Sigmoid colon (tissue), 7 donors: ENCODE results near the gene SIM1. TPM values are rescaled to one million over a fixed set of nuclear protein-coding genes. Genes with fewer than 3 reads are reported as not detected.
A peak's percentile ranks its signal among the peaks of the same experiment; 100 is the strongest.

Experiments
- DNase-seq: peaks from one replicate; pipeline ENCODE4 v3.0.0-alpha.2; 2019
- H3K27ac ChIP-seq, 4 donors: fragments of 200-600 bp; sonication (generic); one replicate each; pipeline ENCODE4 v1.5.1; 2016 to 2019; ENCODE audit warnings: mild to moderate bottlenecking in 1 of 4
- H3K27me3 ChIP-seq, 3 donors: fragments of 200-600 bp; sonication (generic); one replicate each; pipeline ENCODE4 v1.5.1; 2019; ENCODE audit warnings: mild to moderate bottlenecking in 1 of 3
- H3K36me3 ChIP-seq, 4 donors: fragments of 200-600 bp; sonication (generic); one replicate each; pipeline ENCODE4 v1.5.1; 2016 to 2019
- H3K4me1 ChIP-seq, 4 donors: fragments of 200-600 bp; sonication (generic); one replicate each; pipeline ENCODE4 v1.5.1; 2017 to 2019
- H3K4me3 ChIP-seq, 4 donors: fragments of 200-600 bp; sonication (generic); one replicate each; pipeline ENCODE4 v1.5.1; 2017 to 2019; ENCODE audit warnings: mild to moderate bottlenecking in 2 of 4, moderate library complexity in 1 of 4
- H3K9me3 ChIP-seq, 4 donors: fragments of 200-600 bp in 3 of 4; sonication (generic) in 3 of 4; one replicate each; pipeline versions ENCODE4 v1.5.1 to v1.6.1; 2013 to 2019
- CTCF ChIP-seq, 4 experiments: fragments of 450-650 bp in 3 of 4; fragments of 200-600 bp in 1 of 4; IDR thresholded peaks; one replicate each; pipeline ENCODE4 v1.5.1; 2016 to 2019; ENCODE audit warnings: antibody characterized with exemption in 4 of 4, mild to moderate bottlenecking in 3 of 4, moderate library complexity in 2 of 4
- EP300 ChIP-seq, 4 donors: sonication (generic); formaldehyde crosslinking; IDR thresholded peaks; one replicate each; pipeline ENCODE4 v1.6.1; 2017; ENCODE audit warnings: antibody characterized with exemption in 4 of 4
- POLR2A ChIP-seq, 2 donors: fragments of 450-650 bp; IDR thresholded peaks; one replicate each; pipeline ENCODE4 v1.6.1; 2016; ENCODE audit warnings: antibody characterized with exemption in 2 of 2, mild to moderate bottlenecking in 2 of 2, moderate library complexity in 2 of 2
- POLR2AphosphoS5 ChIP-seq, 4 donors: sonication (generic); formaldehyde crosslinking; IDR thresholded peaks; one replicate each; pipeline ENCODE4 v1.6.1; 2017; ENCODE audit warnings: antibody characterized with exemption in 4 of 4
- WGBS, 2 donors: extraction: QIAGEN DNeasy Blood & Tissue Kit; methylation state at CpG; one replicate each; pipeline ENCODE4 v1.1.7; 2013; 5-methylcytosine and 5-hydroxymethylcytosine counted together
- intact Hi-C: fragments of 100-400 bp; cut with DNase I; formaldehyde crosslinking; loops from one replicate; pipeline ENCODE4 v1.15.1; 2023
- polyA plus RNA-seq, 3 donors: library from polyadenylated mRNA; stranded (reverse); fragments of 200-250 nt; gene quantifications; one replicate each; pipeline ENCODE4 v1.2.3, GENCODE V29; 2013
- total RNA-seq, 4 donors: library from RNA; depleted of rRNA; stranded (reverse); fragments of >200 nt; gene quantifications; one replicate each; pipeline ENCODE4 v1.1.0, GENCODE V29; 2016
- donor health status: healthy with polysubstance abuse.
- donor health status: Bipolar disorder and iron deficiency.
- donor health status: healthy.

Gene SIM1
- total and polyA plus RNA-seq, 7 donors: not detected

GRCh38 chr6:100456908-100457235 is 7.8 kb downstream of the SIM1 start:
- no peak overlapping the region for H3K4me3 ChIP-seq
- 25 to 53% methylated on average over 8 of the region's 8 CpGs for WGBS, 2 donors
- TF ChIP-seq POLR2A (IDR thresholded peaks at IDR 0.05) (no peak), POLR2AphosphoS5 (IDR thresholded peaks at IDR 0.05) (peak in 1 of 4 donors; percentile 5)
- peaks cover 74 to 100% (median 99%) of the 10 kb centered on the region in 3 donors for H3K27me3 ChIP-seq
- peaks cover 0 to 21% (median 16%) of the 10 kb centered on the region in 4 donors for H3K4me1 ChIP-seq
- peaks cover 0 to 2% (median 0%) of the 10 kb centered on the region in 4 donors for H3K9me3 ChIP-seq
- H3K36me3 ChIP-seq: no peaks in the 10 kb centered on the region
- intact Hi-C loops: no loop called here
- H3K27ac ChIP-seq: no peak overlapping the region
- no peak for DNase-seq

- Histone ChIP-seq H3K4me1 (peaks cover 0 to 21% (median 15%) of the 10 kb centered on the region in 4 donors), H3K27ac (no peak overlapping the region), H3K9me3 (peaks cover 0 to 2% (median 0%) of the 10 kb centered on the region in 4 donors), H3K27me3 (peaks cover 78 to 99% (median 96%) of the 10 kb centered on the region in 3 donors), H3K4me3 (no peak overlapping the region), H3K36me3 (no peaks in the 10 kb centered on the region)
- 8 to 9% methylated on average over 24 of the region's 24 CpGs for WGBS, 2 donors
- no peak for DNase-seq
- TF ChIP-seq POLR2AphosphoS5 (IDR thresholded peaks at IDR 0.05) (peak in 2 of 4 donors; percentile 38 to 39), POLR2A (IDR thresholded peaks at IDR 0.05) (no peak), CTCF (IDR thresholded peaks at IDR 0.05) (no peak), EP300 (IDR thresholded peaks at IDR 0.05) (no peak)
- intact Hi-C loops: no loop called here
Measured at GRCh38 chr6:100456141-100456907, 8.4 kb downstream of the SIM1 start.

- intact Hi-C loops: no loop called here
- WGBS, 2 donors: 5 to 6% methylated on average over 54 of the region's 54 CpGs
- no peak for DNase-seq
- H3K4me3 ChIP-seq: no peak overlapping the region
- H3K27me3 ChIP-seq: peaks cover 76 to 99% (median 95%) of the 10 kb centered on the region in 3 donors
- H3K4me1 ChIP-seq: peaks cover 0 to 21% (median 13%) of the 10 kb centered on the region in 4 donors
- TF ChIP-seq POLR2AphosphoS5 (IDR thresholded peaks at IDR 0.05) (no peak), EP300 (IDR thresholded peaks at IDR 0.05) (no peak), POLR2A (IDR thresholded peaks at IDR 0.05) (no peak), CTCF (IDR thresholded peaks at IDR 0.05) (no peak)
- no peaks in the 10 kb centered on the region for H3K36me3 ChIP-seq
- H3K9me3 ChIP-seq: peaks cover 0 to 2% (median 0%) of the 10 kb centered on the region in 4 donors
- no peak overlapping the region for H3K27ac ChIP-seq
Measured at GRCh38 chr6:100455230-100456124, 9.2 kb downstream of the SIM1 start.

GRCh38 chr6:100454551-100455229 is 10.0 kb downstream of the SIM1 start:
- 10 to 12% methylated on average over 14 of the region's 14 CpGs for WGBS, 2 donors
- H3K36me3 ChIP-seq: no peaks in the 10 kb centered on the region
- no peak overlapping the region for H3K27ac ChIP-seq
- intact Hi-C loops: no loop called here
- TF ChIP-seq POLR2A (IDR thresholded peaks at IDR 0.05): no peak
- no peak for TF ChIP-seq CTCF (IDR thresholded peaks at IDR 0.05)
- no peak for TF ChIP-seq EP300 (IDR thresholded peaks at IDR 0.05)
- no peak for TF ChIP-seq POLR2AphosphoS5 (IDR thresholded peaks at IDR 0.05)
- H3K4me1 ChIP-seq: peaks cover 0 to 21% (median 13%) of the 10 kb centered on the region in 4 donors
- peaks cover 70 to 99% (median 94%) of the 10 kb centered on the region in 3 donors for H3K27me3 ChIP-seq
- DNase-seq: no peak
- peaks cover 0 to 2% (median 0%) of the 10 kb centered on the region in 4 donors for H3K9me3 ChIP-seq
- H3K4me3 ChIP-seq: no peak overlapping the region
